Adipocyte (in vitro differentiated cells): Measurements from ENCODE around the gene BFAR.
"Not testable (repeated sequence)": the region's sequence is repeated elsewhere in the genome, so short reads cannot be mapped to it uniquely, and the experiment has no call there.

ENCODE experiments used
- DNase-seq: peaks from one replicate; pipeline ENCODE4 v3.0.0-alpha.2; 2015; ENCODE audit warnings: low read depth
- H3K27me3 ChIP-seq: replicated peaks from 2 replicates; pipeline ENCODE4 v1.7.0; 2013; ENCODE audit warnings: mild to moderate bottlenecking, low read length, moderate library complexity; ENCODE audit not compliant: control insufficient read depth, insufficient read depth
- H3K36me3 ChIP-seq: 2 replicates; pipeline ENCODE4 v1.7.0; 2013; ENCODE audit warnings: low read length, mild to moderate bottlenecking, moderate library complexity; ENCODE audit not compliant: control insufficient read depth, insufficient read depth, severe bottlenecking
- H3K4me1 ChIP-seq: 2 replicates; pipeline ENCODE4 v1.7.0; 2013; ENCODE audit warnings: mild to moderate bottlenecking, low read length, moderate library complexity; ENCODE audit not compliant: control insufficient read depth, insufficient read depth
- H3K4me3 ChIP-seq: 2 replicates; pipeline ENCODE4 v1.7.0; 2013; ENCODE audit warnings: mild to moderate bottlenecking, low read length, moderate library complexity
- H3K9ac ChIP-seq: 2 replicates; pipeline ENCODE4 v1.7.0; 2013; ENCODE audit warnings: mild to moderate bottlenecking, low read length, moderate library complexity
- H3K9me3 ChIP-seq: 2 replicates; pipeline ENCODE4 v1.7.0; 2013; ENCODE audit warnings: mild to moderate bottlenecking, low read length, moderate library complexity; ENCODE audit not compliant: control insufficient read depth

BFAR gene

GRCh38 chr16:14636951-14637240 lies 4.1 kb downstream of the BFAR start:
- H3K9ac ChIP-seq, H3K27me3 ChIP-seq, H3K9me3 ChIP-seq, H3K4me3 ChIP-seq, DNase-seq: not testable (repeated sequence)
- H3K36me3 ChIP-seq: peaks cover 29% of the 10 kb centered on the region
- peaks cover 23% of the 10 kb centered on the region for H3K4me1 ChIP-seq

GRCh38 chr16:14640538-14640937 lies 7.8 kb downstream of the BFAR start:
- peaks cover 47% of the 10 kb centered on the region for H3K36me3 ChIP-seq
- no peaks in the 10 kb centered on the region for H3K9me3 ChIP-seq
- H3K4me1 ChIP-seq: peaks cover 9% of the 10 kb centered on the region
- no peak overlapping the region for H3K4me3 ChIP-seq
- no peak for DNase-seq
- H3K9ac ChIP-seq: no peak overlapping the region
- no peaks in the 10 kb centered on the region for H3K27me3 ChIP-seq

GRCh38 chr16:14641206-14641605 lies 8.5 kb downstream of the BFAR start:
- H3K9me3 ChIP-seq: no peaks in the 10 kb centered on the region
- peaks cover 7% of the 10 kb centered on the region for H3K4me1 ChIP-seq
- DNase-seq: no peak
- no peaks in the 10 kb centered on the region for H3K27me3 ChIP-seq
- H3K9ac ChIP-seq: no peak overlapping the region
- peaks cover 54% of the 10 kb centered on the region for H3K36me3 ChIP-seq
- no peak overlapping the region for H3K4me3 ChIP-seq

- no peak overlapping the region for H3K4me3 ChIP-seq
- H3K27me3 ChIP-seq: no peaks in the 10 kb centered on the region
- H3K4me1 ChIP-seq: peaks cover 7% of the 10 kb centered on the region
- no peak overlapping the region for H3K9ac ChIP-seq
- no peak for DNase-seq
- peaks cover 60% of the 10 kb centered on the region for H3K36me3 ChIP-seq
- H3K9me3 ChIP-seq: no peaks in the 10 kb centered on the region
These were observed 9.2 kb downstream of the BFAR start for GRCh38 chr16:14641926-14642325.

GRCh38 chr16:14649816-14650215 lies 17.1 kb downstream of the BFAR start:
- Histone ChIP-seq H3K9ac (no peak overlapping the region), H3K27me3 (no peaks in the 10 kb centered on the region), H3K4me3 (no peak overlapping the region), H3K9me3 (no peaks in the 10 kb centered on the region), H3K4me1 (no peaks in the 10 kb centered on the region), H3K36me3 (peaks cover 83% of the 10 kb centered on the region)
- no peak for DNase-seq

- Histone ChIP-seq H3K9me3 (no peaks in the 10 kb centered on the region), H3K27me3 (no peaks in the 10 kb centered on the region), H3K4me1 (no peaks in the 10 kb centered on the region), H3K4me3 (no peak overlapping the region), H3K36me3 (peaks cover 83% of the 10 kb centered on the region), H3K9ac (no peak overlapping the region)
- DNase-seq: no peak
These were observed 17.9 kb downstream of the BFAR start for GRCh38 chr16:14650629-14651028.

- no peak overlapping the region for H3K9ac ChIP-seq
- H3K4me3 ChIP-seq: no peak overlapping the region
- no peak for DNase-seq
- H3K27me3 ChIP-seq: no peaks in the 10 kb centered on the region
- no peaks in the 10 kb centered on the region for H3K4me1 ChIP-seq
- H3K36me3 ChIP-seq: peaks cover 76% of the 10 kb centered on the region
- H3K9me3 ChIP-seq: no peaks in the 10 kb centered on the region
These were observed 20.0 kb downstream of the BFAR start for GRCh38 chr16:14652726-14653125.

GRCh38 chr16:14658063-14658462 lies 25.3 kb downstream of the BFAR start:
- Histone ChIP-seq H3K4me1 (peaks cover 2% of the 10 kb centered on the region), H3K9me3 (no peaks in the 10 kb centered on the region), H3K27me3 (no peaks in the 10 kb centered on the region), H3K4me3 (no peak overlapping the region), H3K36me3 (peaks cover 54% of the 10 kb centered on the region), H3K9ac (peak overlapping the region; percentile 62)
- DNase-seq: no peak

- no peak for DNase-seq
- Histone ChIP-seq H3K9me3 (no peaks in the 10 kb centered on the region), H3K9ac (no peak overlapping the region), H3K36me3 (peaks cover 59% of the 10 kb centered on the region), H3K4me3 (no peak overlapping the region), H3K27me3 (no peaks in the 10 kb centered on the region), H3K4me1 (no peaks in the 10 kb centered on the region)
These were observed 34.9 kb downstream of the BFAR start for GRCh38 chr16:14667347-14668266.

GRCh38 chr16:14668556-14669223 lies 35.9 kb downstream of the BFAR start:
- Histone ChIP-seq H3K27me3 (no peaks in the 10 kb centered on the region), H3K9me3 (no peaks in the 10 kb centered on the region), H3K36me3 (peaks cover 50% of the 10 kb centered on the region), H3K9ac (no peak overlapping the region), H3K4me3 (no peak overlapping the region), H3K4me1 (no peaks in the 10 kb centered on the region)
- DNase-seq: no peak

- Histone ChIP-seq H3K9ac (no peak overlapping the region), H3K9me3 (no peaks in the 10 kb centered on the region), H3K27me3 (no peaks in the 10 kb centered on the region), H3K4me3 (no peak overlapping the region), H3K4me1 (no peaks in the 10 kb centered on the region), H3K36me3 (peaks cover 39% of the 10 kb centered on the region)
- DNase-seq: no peak
These were observed 37.0 kb downstream of the BFAR start for GRCh38 chr16:14669776-14670175.
